ENCODE results near the gene SPATA6L.
"Not testable (repeated sequence)": the region's sequence is repeated elsewhere in the genome, so short reads cannot be mapped to it uniquely, and the experiment has no call there.

SPATA6L gene

DNA sequence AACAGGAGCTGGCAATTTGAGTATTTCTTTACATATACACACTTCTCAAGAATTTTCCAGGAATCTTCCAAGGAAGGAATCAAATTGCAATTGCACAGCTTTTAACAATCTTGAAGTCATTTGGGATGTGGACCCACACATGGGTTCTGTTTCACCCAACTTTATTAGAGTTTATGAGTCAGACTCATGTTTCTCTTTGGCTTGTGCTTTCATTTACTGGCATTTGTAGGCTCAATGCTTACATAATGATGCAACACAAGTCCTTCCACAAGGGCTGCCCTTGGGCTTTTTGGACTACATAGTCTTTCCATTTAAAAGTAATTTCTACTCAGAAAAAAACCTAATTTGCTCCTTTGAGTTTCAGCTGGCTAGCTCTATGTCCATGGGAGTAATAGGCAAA, 8.5 kb upstream of the SPATA6L start:
- no peak for DNase-seq

DNA sequence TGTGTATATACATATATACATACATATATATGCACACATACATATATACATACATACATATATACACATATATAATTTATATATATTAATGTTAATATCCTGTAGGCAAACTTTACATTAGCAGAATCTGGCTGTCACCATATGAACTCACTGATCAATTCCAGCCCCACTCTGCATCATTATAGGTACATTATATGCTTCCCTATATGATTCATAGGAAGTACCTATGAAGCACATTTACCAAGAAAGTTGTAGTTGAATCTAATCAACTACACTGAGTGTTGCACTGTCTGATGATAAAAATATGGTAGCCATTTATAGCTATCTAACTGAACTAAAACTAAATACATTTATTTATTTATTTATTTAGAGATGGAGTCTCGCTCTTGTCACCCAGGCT, 5.5 kb upstream of the SPATA6L start:
- DNase-seq = no peak

DNA sequence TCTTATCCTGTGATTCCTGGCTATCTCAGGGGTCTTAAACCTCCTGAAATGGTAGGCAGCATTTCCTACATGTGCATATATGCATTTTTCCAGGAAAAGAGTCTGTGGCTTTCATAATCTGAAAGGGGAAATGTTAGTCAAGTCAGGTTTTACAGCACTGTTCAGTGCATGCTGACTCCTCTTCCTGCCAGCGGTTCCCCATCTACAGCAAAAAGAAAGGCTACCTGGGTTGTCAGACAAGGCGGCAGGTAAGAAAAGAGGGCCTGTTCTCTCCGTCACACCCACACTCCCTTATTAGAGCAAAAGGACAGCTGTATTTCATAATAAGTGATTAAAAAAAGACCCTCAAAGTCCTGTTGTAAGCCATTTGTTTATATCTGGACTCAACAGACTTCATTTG, 4.3 kb upstream of the SPATA6L start:
- DNase-seq = no peak

DNA sequence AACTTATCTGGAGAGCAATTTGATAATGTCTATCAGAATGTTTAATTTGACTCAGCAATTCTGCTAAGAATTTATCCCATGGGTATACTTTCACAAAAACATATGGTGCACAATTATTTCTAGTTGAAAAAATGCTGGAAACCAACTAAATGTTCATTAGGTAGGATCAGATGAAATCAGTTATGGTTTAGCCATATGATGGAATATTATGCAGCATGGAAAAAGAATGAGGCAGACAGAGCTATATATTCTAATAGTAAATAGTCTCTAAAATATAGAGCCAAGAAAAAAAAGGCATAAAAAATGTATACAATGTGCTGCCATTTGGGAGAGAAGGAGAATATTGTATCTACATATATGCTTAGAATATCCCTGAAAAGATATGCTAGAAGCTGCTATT, 3.6 kb upstream of the SPATA6L start:
- DNase-seq = no peak

DNA sequence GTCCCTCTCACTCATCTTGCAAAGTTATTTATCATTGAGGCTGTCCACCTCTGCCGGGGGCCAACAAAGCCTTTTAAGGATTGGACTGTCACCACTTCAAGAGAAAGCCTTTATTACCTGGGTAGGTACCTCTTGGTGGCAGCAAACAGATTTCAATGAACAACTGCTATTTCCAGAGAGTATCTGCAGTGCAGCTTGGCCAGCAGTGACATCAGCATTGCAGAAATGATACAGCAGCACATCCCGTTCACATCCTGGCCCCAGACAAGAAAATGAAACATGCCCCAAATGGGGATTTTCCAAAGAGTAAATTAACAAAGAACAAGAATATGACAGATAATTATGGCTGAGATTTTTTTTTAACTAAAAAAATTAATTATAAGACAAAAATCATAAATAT, 2.3 kb upstream of the SPATA6L start:
- no peak for DNase-seq

DNA sequence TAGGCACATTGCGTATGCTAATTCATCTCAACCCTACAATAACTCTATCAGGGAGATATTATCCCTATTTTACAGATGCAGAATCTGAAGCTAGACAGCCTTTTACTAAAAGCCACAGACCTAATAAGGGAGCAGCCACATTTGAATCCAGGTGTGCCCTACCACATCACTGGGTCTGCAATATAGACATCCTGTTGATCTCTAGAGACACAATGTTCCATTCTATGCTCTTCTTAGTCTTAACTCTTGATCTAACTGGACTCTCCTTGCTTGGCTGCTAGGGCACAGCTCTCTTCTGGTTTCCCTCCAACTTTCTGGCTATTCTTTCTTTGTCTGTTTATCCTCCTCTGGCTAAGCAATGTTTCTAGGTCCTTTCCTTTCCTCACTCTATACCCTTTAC, 1.4 kb upstream of the SPATA6L start:
- DNase-seq = peak; percentile 32

GRCh38 chr9:4665357-4665756, 923 bp downstream of the SPATA6L start:
- no peak for DNase-seq

DNA sequence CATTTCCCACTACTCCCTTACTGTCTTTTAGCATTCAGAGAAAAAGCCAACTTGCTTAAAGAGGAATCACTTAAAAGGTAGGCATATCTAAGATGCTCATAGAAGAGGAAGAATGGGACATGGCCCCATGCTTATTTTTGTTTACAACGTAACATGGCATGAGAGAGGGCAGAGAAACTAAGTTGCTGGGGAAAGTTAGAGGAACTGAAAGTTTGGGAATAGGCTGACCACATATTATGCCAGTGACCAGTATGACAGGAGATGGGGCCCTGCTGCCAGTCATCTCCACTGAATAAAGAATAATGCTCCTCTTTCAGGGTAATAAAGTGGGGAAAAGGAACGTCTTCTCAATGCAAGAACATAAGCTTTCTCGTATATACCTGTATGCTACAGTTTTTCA, 2.3 kb downstream of the SPATA6L start:
- no peak for DNase-seq

- no peak for DNase-seq
These were observed 3.1 kb downstream of the SPATA6L start for GRCh38 chr9:4662989-4663792.

- DNase-seq = peak; percentile 81
These were observed 3.9 kb downstream of the SPATA6L start, which contains the start of gene PLPP6 for GRCh38 chr9:4662108-4662988. Gene PLPP6, plus strand, starts transcription at chr9:4662294. Its CDS starts 82 bp downstream, at chr9:4662376.

DNA sequence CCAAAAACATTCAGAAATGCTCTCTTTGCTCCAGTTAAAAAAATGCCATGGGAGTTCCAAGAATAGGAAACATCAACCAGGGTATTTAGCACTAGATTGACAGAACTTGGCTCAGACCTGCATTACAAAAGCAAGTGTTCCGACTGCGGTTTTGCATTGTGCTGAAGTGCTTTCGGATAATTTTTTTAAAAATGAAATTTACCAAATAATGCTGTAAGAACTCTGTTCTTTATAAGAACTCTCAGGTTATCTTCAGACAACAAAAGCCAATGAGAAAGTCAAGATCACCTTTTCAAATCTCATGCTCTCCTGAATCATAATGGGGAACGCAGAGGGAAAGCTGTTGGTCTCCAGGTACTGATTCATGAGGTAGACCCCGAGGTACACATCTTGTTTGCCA, 4.7 kb downstream of the SPATA6L start:
- no peak for DNase-seq

DNA sequence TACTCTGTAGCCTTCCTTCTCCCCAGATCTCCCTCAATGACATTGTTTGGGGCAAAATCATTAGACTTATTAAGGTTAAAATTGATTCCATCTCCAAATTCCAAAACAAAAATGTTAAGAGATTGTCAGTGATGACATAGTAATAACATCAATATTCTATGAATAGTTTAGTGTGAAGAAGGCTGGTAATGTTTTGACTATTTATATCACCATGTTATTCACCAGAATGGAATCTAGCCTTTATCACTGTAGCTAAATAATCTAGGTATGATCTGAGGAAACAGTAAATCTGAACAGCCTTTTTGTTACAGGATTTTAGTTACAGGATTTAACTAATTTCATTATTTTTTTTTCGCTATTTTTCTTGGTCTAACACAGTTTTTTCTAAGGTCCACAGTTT, 5.1 kb downstream of the SPATA6L start:
- DNase-seq = no peak

DNA sequence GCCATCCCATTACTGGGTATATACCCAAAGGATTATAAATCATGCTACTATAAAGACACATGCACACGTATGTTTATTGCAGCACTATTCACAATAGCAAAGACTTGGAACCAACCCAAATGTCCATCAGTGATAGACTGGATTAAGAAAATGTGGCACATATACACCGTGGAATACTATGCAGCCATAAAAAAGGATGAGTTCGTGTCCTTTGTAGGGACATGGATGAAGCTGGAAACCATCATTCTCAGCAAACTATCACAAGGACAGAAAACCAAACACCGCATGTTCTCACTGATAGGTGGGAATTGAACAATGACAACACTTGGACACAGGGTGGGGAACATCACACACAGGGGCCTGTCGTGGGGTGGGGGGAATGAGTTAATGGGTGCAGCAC, 5.6 kb downstream of the SPATA6L start:
- DNase-seq = not testable (repeated sequence)

GRCh38 chr9:4657426-4658159, 8.7 kb downstream of the SPATA6L start:
- no peak for DNase-seq

DNA sequence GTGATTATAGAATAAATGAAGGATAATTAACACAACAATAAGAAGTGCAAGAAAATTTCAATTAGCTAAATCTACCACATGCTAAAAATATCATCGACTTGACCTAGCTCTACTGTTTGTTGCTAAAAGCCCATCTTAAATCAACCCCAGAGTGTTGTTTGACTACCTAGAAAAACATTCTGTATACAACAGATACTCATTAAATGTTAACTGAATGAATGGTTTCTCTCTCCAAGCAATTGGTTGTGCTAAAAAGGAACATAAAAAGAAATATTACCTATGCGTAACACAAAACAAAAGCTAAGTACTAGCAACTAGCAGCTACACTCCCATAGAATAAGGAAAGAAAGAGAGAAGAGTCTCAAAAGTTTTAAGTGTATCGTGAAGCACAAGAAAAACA, 9.7 kb downstream of the SPATA6L start:
- no peak for DNase-seq

GRCh38 chr9:4656196-4656595, 10.1 kb downstream of the SPATA6L start:
- not testable (repeated sequence) for DNase-seq

DNA sequence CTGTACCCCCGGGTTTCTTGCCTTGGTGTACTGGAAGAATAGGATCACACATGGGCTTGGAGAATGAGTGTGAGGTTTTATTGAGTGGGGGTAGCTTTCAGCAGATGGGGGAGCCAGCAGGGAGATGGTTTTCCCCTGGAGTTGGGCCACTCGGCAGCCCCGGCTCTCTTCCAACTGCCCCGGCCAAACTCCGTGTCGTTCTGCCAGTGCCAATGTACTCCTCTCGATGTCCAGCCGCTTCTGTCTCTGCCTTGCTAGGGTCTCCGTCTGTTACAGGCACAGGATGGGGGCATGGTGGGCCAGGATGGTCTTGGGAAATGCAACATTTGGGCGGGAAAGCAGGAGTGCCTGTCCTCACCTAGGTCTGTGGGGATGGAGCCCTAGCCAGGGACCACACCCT, 11.7 kb downstream of the SPATA6L start:
- no peak for DNase-seq

GRCh38 chr9:4654084-4654483, 12.2 kb downstream of the SPATA6L start:
- DNase-seq = no peak

GRCh38 chr9:4642351-4642750, 23.9 kb downstream of the SPATA6L start:
- DNase-seq = no peak

DNA sequence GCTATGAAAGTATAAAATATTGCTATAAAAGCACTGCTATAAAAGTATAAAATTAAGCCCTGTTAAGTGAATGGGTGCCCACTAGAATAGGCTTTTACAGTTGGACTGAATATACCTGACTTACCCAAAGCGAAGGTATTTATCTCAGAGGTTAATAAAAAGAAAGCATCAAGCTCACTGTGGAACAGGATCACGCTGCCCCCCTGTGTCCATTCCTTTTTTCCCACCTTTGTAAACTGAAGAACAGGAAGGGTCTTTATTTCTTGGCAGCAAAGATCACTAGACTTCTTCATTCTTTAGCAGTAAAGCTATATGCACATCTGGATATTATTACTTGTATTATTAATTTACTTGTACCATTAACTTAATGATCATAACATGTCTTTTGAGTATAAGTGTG, 26.3 kb downstream of the SPATA6L start:
- peak; percentile 69 for DNase-seq

- no peak for DNase-seq
These were observed 26.9 kb downstream of the SPATA6L start for GRCh38 chr9:4639420-4639819.

GRCh38 chr9:4638968-4639367, 27.3 kb downstream of the SPATA6L start:
- DNase-seq = no peak

- no peak for DNase-seq
These were observed 35.4 kb downstream of the SPATA6L start for GRCh38 chr9:4630836-4631235.

Data from CD4-positive, alpha-beta T cell treated with Interleukin-6 for 4 hours (primary cell).